Liver (tissue), 9 donors: ENCODE data around the gene MBOAT1. TPM values are rescaled to one million over a fixed set of nuclear protein-coding genes. Genes with fewer than 3 reads are reported as not detected.
A peak's percentile ranks its signal among the peaks of the same experiment; 100 is the strongest.

ENCODE experiments used
- DNase-seq: peaks from one replicate; pipeline ENCODE4 v3.0.0-alpha.2; 2017; ENCODE audit warnings: low spot score
- H3K27ac ChIP-seq, 2 donors: one replicate each; pipeline ENCODE4 v1.7.0; 2013; ENCODE audit warnings: inconsistent platforms in 2 of 2, low read length in 2 of 2, control low read depth in 1 of 2, low read depth in 1 of 2, mild to moderate bottlenecking in 1 of 2
- H3K27me3 ChIP-seq, 4 donors: one replicate each; pipeline versions ENCODE4 v1.6.1 to v1.7.0; 2013; ENCODE audit warnings: low read length in 3 of 4, inconsistent platforms in 1 of 4, mild to moderate bottlenecking in 1 of 4, moderate library complexity in 1 of 4; ENCODE audit not compliant: control insufficient read depth in 4 of 4, insufficient read depth in 4 of 4
- H3K36me3 ChIP-seq, 4 donors: one replicate each; pipeline versions ENCODE4 v1.6.1 to v1.7.0; 2013; ENCODE audit warnings: low read length in 3 of 4, mild to moderate bottlenecking in 3 of 4, low read depth in 1 of 4, moderate library complexity in 1 of 4; ENCODE audit not compliant: control insufficient read depth in 4 of 4, insufficient read depth in 3 of 4
- H3K4me1 ChIP-seq, 4 donors: one replicate each; pipeline versions ENCODE4 v1.6.1 to v1.7.0; 2013; ENCODE audit warnings: low read length in 3 of 4, mild to moderate bottlenecking in 3 of 4, moderate library complexity in 1 of 4; ENCODE audit not compliant: control insufficient read depth in 4 of 4, insufficient read depth in 4 of 4
- H3K4me3 ChIP-seq, 3 donors: one replicate each; pipeline versions ENCODE4 v1.6.1 to v1.7.0; 2013; ENCODE audit warnings: low read length in 3 of 3, control low read depth in 1 of 3, low read depth in 1 of 3, mild to moderate bottlenecking in 1 of 3
- H3K9ac ChIP-seq, 2 donors: one replicate each; pipeline ENCODE4 v1.7.0; 2013; ENCODE audit warnings: low read length in 2 of 2, mild to moderate bottlenecking in 2 of 2, moderate library complexity in 2 of 2, control low read depth in 1 of 2, low read depth in 1 of 2
- H3K9me3 ChIP-seq, 4 donors: one replicate each; pipeline versions ENCODE4 v1.6.1 to v1.7.0; 2013; ENCODE audit warnings: low read length in 3 of 4; ENCODE audit not compliant: control insufficient read depth in 4 of 4
- ATF3 ChIP-seq: IDR thresholded peaks from 2 replicates; pipeline ENCODE4 v1.6.1; 2016; ENCODE audit warnings: antibody characterized with exemption
- CTCF ChIP-seq: fragments of 150-350 bp; IDR thresholded peaks from 2 replicates; pipeline ENCODE4 v1.5.1; 2017; ENCODE audit warnings: improper control_type of control experiment, low read depth, low read length; ENCODE audit not compliant: missing input control
- EGR1 ChIP-seq, 2 donors: IDR thresholded peaks; 2 replicates each; pipeline ENCODE4 v1.6.1; 2016 to 2018; ENCODE audit warnings: antibody characterized with exemption in 2 of 2, low read depth in 2 of 2
- FOXA2 ChIP-seq: IDR thresholded peaks from 2 replicates; pipeline ENCODE4 v1.6.1; 2016; ENCODE audit warnings: antibody characterized with exemption
- GABPA ChIP-seq, 2 donors: IDR thresholded peaks in 1 of 2; conservative IDR thresholded peaks in 1 of 2; 2 replicates each; pipeline ENCODE4 v1.6.1; 2016; ENCODE audit warnings: antibody characterized with exemption in 2 of 2, mild to moderate bottlenecking in 1 of 2, moderate library complexity in 1 of 2
- HNF4A ChIP-seq, 2 donors: conservative IDR thresholded peaks; 2 replicates each; pipeline ENCODE4 v1.6.1; 2016; ENCODE audit warnings: antibody characterized with exemption in 2 of 2, mild to moderate bottlenecking in 2 of 2
- HNF4G ChIP-seq: IDR thresholded peaks from 2 replicates; pipeline ENCODE4 v1.6.1; 2016; ENCODE audit warnings: antibody characterized with exemption
- JUND ChIP-seq, 2 donors: IDR thresholded peaks; 2 replicates each; pipeline ENCODE4 v1.6.1; 2016; ENCODE audit warnings: antibody characterized with exemption in 2 of 2
- MAX ChIP-seq: IDR thresholded peaks from 2 replicates; pipeline ENCODE4 v1.6.1; 2016; ENCODE audit warnings: antibody characterized with exemption
- NR2F2 ChIP-seq: IDR thresholded peaks from 2 replicates; pipeline ENCODE4 v1.6.1; 2016; ENCODE audit warnings: antibody characterized with exemption
- RAD21 ChIP-seq, 2 donors: IDR thresholded peaks; 2 replicates each; pipeline ENCODE4 v1.6.1; 2016; ENCODE audit warnings: antibody characterized with exemption in 2 of 2, mild to moderate bottlenecking in 2 of 2
- REST ChIP-seq: IDR thresholded peaks from 2 replicates; pipeline ENCODE4 v1.6.1; 2016; ENCODE audit warnings: antibody characterized with exemption, mild to moderate bottlenecking
- RXRA ChIP-seq, 2 donors: IDR thresholded peaks; 2 replicates each; pipeline ENCODE4 v1.6.1; 2017 to 2018; ENCODE audit warnings: antibody characterized with exemption in 2 of 2, mild to moderate bottlenecking in 1 of 2
- SP1 ChIP-seq: IDR thresholded peaks from 2 replicates; pipeline ENCODE4 v1.6.1; 2018; ENCODE audit warnings: antibody characterized with exemption, mild to moderate bottlenecking
- TAF1 ChIP-seq: conservative IDR thresholded peaks from 2 replicates; pipeline ENCODE4 v1.6.1; 2016; ENCODE audit warnings: antibody characterized with exemption, mild to moderate bottlenecking
- YY1 ChIP-seq: IDR thresholded peaks from 2 replicates; pipeline ENCODE4 v1.6.1; 2016; ENCODE audit warnings: antibody characterized with exemption, mild to moderate bottlenecking
- ZBTB33 ChIP-seq: IDR thresholded peaks from 2 replicates; pipeline ENCODE4 v1.6.1; 2016; ENCODE audit warnings: antibody characterized with exemption
- WGBS: extraction: QIAGEN DNeasy Blood & Tissue Kit; methylation state at CpG from one replicate; pipeline ENCODE4 v1.1.7; 2013; 5-methylcytosine and 5-hydroxymethylcytosine counted together
- polyA plus RNA-seq, 2 donors: library from polyadenylated mRNA; stranded (reverse) in 1 of 2; unstranded in 1 of 2; fragments of 200-250 nt in 1 of 2; fragments of >200 nt in 1 of 2; fragmentation: Nextera tagmentation in 1 of 2; extraction: Ambion mirVana in 1 of 2; gene quantifications; one replicate each; pipeline versions ENCODE4 v1.2.1 to v1.2.3, GENCODE V29; 2013 to 2015
- total RNA-seq, 2 donors: library from RNA; depleted of rRNA; stranded (reverse); fragments of >200 nt; gene quantifications; one replicate each; pipeline ENCODE4 v1.2.3, GENCODE V29; 2014
- donor health status: healthy.
- donor health status: healthy.
- donor health status: healthy.
- donor health status: healthy.
- donor health status: healthy.

The MBOAT1 gene
- total and polyA plus RNA-seq, 4 donors, result 1.2 to 9.3 (median 3.3) TPM

- Histone ChIP-seq H3K9ac (no peak overlapping the region), H3K4me1 (peaks cover 0 to 2% (median 0%) of the 10 kb centered on the region in 4 donors), H3K27ac (no peak overlapping the region), H3K4me3 (no peak overlapping the region), H3K9me3 (peaks cover 0 to 5% (median 0%) of the 10 kb centered on the region in 4 donors), H3K36me3 (no peaks in the 10 kb centered on the region), H3K27me3 (no peaks in the 10 kb centered on the region)
- DNase-seq, result no peak
- TF ChIP-seq REST (no peak), RAD21 (IDR thresholded peaks at IDR 0.05) (no peak), HNF4G (no peak), EGR1 (IDR thresholded peaks at IDR 0.05; ENCODE audit: low read depth in 2 of 2) (no peak), HNF4A (conservative IDR thresholded peaks at IDR 0.05) (no peak), NR2F2 (no peak)
- WGBS, result 90% methylated on average over 16 of the region's 16 CpGs
Observed at GRCh38 chr6:20058121-20058905, 154.0 kb downstream of the MBOAT1 start.

- no peak for DNase-seq
- Histone ChIP-seq H3K9me3 (peaks cover 0 to 5% (median 0%) of the 10 kb centered on the region in 4 donors), H3K36me3 (no peaks in the 10 kb centered on the region), H3K27me3 (no peaks in the 10 kb centered on the region), H3K4me3 (no peak overlapping the region), H3K27ac (no peak overlapping the region), H3K9ac (no peak overlapping the region), H3K4me1 (peaks cover 0 to 2% (median 0%) of the 10 kb centered on the region in 4 donors)
- whole genome bisulfite sequencing, result 3% methylated on average over 4 of the region's 4 CpGs
- TF ChIP-seq HNF4A (conservative IDR thresholded peaks at IDR 0.05) (no peak), CTCF (peak; percentile 57), RAD21 (IDR thresholded peaks at IDR 0.05) (peak; percentile 75 to 81), SP1 (peak; percentile 11)
Observed at GRCh38 chr6:20056350-20056992, 155.8 kb downstream of the MBOAT1 start.

GRCh38 chr6:20055916-20056315 lies 156.4 kb downstream of the MBOAT1 start:
- H3K27me3 ChIP-seq, result no peaks in the 10 kb centered on the region
- no peak for DNase-seq
- TF ChIP-seq FOXA2 (no peak), ATF3 (no peak), YY1 (no peak), JUND (IDR thresholded peaks at IDR 0.05) (no peak), GABPA (IDR thresholded peaks at IDR 0.05 in 1 of 2, conservative IDR thresholded peaks at IDR 0.05 in 1 of 2) (no peak), EGR1 (IDR thresholded peaks at IDR 0.05; ENCODE audit: low read depth in 2 of 2) (no peak), RAD21 (IDR thresholded peaks at IDR 0.05) (no peak), MAX (no peak), RXRA (IDR thresholded peaks at IDR 0.05) (no peak), HNF4A (conservative IDR thresholded peaks at IDR 0.05) (no peak), SP1 (no peak), NR2F2 (no peak), HNF4G (no peak), ZBTB33 (no peak), TAF1 (no peak)

More at GRCh38 chr6:20055916-20056315, 156.4 kb downstream of the MBOAT1 start:
- H3K4me3 ChIP-seq, result no peak overlapping the region
- H3K4me1 ChIP-seq, result peaks cover 0 to 2% (median 0%) of the 10 kb centered on the region in 4 donors
- H3K36me3 ChIP-seq, result no peaks in the 10 kb centered on the region
- peaks cover 0 to under 1% (median 0%) of the 10 kb centered on the region in 4 donors for H3K9me3 ChIP-seq
- no peak overlapping the region for H3K27ac ChIP-seq
- H3K9ac ChIP-seq, result no peak overlapping the region
- WGBS, result 87% methylated on average over 7 of the region's 7 CpGs
